IMR-90 (cell line): Measurements from ENCODE around the gene RNF32.
"Not testable (repeated sequence)": the region's sequence is repeated elsewhere in the genome, so short reads cannot be mapped to it uniquely, and the experiment has no call there.

ENCODE experiments used
- CHD1 ChIP-seq: IDR thresholded peaks from 2 replicates; pipeline ENCODE4 v1.6.1; 2012; ENCODE audit warnings: low read depth, low read length, improper control_type of control experiment
- NFE2L2 ChIP-seq: fragments of 150-350 bp; IDR thresholded peaks from 2 replicates; pipeline ENCODE4 v1.6.1; 2016; ENCODE audit warnings: low read depth, mild to moderate bottlenecking, low read length
- RAD21 ChIP-seq: IDR thresholded peaks from 2 replicates; pipeline ENCODE4 v1.6.1; 2012; ENCODE audit warnings: low read length, improper control_type of control experiment
- TF ChIP-seq, protein P1 (sequence below): conservative IDR thresholded peaks from 2 replicates; pipeline ENCODE4 v1.5.1; 2012; ENCODE audit warnings: mild to moderate bottlenecking, low read depth, low read length, improper control_type of control experiment
- TF ChIP-seq, protein P2 (sequence below): fragments of 150-350 bp; IDR thresholded peaks from 2 replicates; pipeline ENCODE4 v1.6.1; 2017; ENCODE audit warnings: mild to moderate bottlenecking, antibody characterized with exemption, low read length, low read depth

DNA sequence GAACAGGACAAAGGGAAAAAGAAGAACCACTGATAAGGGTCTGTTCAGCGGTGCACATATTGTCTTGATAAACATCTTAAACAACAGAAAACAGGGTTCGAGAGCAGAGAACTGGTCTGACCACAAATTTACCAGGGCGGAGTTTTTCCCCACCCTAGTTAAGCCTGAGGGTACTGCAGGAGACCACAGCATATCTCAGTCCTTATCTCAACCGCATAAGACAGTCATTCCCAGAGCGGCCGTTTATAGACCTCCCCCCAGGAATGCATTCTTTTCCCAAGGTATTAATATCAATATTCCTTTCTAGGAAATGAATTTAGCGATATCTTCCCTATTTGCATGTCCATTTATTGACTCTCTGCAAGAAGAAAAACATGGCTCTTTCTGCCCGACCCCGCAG lies 56.7 kb downstream of the RNF32 start:
- not testable (repeated sequence) for TF ChIP-seq RAD21, CHD1, NFE2L2
- TF ChIP-seq, protein P1, sequence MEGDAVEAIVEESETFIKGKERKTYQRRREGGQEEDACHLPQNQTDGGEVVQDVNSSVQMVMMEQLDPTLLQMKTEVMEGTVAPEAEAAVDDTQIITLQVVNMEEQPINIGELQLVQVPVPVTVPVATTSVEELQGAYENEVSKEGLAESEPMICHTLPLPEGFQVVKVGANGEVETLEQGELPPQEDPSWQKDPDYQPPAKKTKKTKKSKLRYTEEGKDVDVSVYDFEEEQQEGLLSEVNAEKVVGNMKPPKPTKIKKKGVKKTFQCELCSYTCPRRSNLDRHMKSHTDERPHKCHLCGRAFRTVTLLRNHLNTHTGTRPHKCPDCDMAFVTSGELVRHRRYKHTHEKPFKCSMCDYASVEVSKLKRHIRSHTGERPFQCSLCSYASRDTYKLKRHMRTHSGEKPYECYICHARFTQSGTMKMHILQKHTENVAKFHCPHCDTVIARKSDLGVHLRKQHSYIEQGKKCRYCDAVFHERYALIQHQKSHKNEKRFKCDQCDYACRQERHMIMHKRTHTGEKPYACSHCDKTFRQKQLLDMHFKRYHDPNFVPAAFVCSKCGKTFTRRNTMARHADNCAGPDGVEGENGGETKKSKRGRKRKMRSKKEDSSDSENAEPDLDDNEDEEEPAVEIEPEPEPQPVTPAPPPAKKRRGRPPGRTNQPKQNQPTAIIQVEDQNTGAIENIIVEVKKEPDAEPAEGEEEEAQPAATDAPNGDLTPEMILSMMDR = not testable (repeated sequence)
- TF ChIP-seq, protein P2, sequence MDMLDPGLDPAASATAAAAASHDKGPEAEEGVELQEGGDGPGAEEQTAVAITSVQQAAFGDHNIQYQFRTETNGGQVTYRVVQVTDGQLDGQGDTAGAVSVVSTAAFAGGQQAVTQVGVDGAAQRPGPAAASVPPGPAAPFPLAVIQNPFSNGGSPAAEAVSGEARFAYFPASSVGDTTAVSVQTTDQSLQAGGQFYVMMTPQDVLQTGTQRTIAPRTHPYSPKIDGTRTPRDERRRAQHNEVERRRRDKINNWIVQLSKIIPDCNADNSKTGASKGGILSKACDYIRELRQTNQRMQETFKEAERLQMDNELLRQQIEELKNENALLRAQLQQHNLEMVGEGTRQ = not testable (repeated sequence)
